ENCODE results near the gene RASD2. TPM values are rescaled to one million over a fixed set of nuclear protein-coding genes. Genes with fewer than 3 reads are reported as not detected.
A peak's percentile ranks its signal among the peaks of the same experiment; 100 is the strongest.

RASD2 gene
- total RNA-seq, 4 donors from 2014 or later, result 1.8 to 5.4 (median 1.9) TPM

DNA sequence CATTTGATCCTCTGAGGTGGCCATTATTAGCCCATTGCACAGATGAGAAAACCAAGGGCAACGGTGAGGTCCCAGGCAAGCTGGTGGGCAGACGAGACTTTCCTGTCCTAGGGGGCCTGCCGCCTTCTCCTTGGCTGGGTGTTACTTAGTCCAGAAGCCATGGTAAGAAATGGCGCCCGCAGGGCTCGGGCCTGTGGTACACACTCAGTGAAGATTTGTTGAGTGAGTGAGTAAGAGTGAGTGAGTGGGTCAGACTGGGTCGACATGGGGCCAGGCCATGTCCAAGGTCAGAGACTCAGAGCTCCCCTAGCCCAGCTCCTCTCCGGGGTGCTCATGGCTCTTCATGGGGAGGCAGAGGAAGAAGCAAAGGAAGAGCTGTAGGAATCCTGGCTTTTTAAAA lies 36.0 kb downstream of the RASD2 start:
- ATAC-seq (no peak), DNase-seq (no peak)
- H3K4me3 ChIP-seq, result no peak overlapping the region
- in situ Hi-C loops (cut with MboI; ENCODE audit: low sequenced_read_pairs in 4 of 4) (loop anchor here in 2 of 4 donors (25.0 kb wide), 1 partner anchor 239 kb away; no protein-coding TSS in a partner anchor), intact Hi-C loops (cut with DNase I; ENCODE audit: low total_unique reads) (no loop called here)
- H3K4me1 ChIP-seq, result no peaks in the 10 kb centered on the region
- H3K27ac ChIP-seq, result no peak overlapping the region
- no peaks in the 10 kb centered on the region for H3K27me3 ChIP-seq
- TF ChIP-seq, protein P1, sequence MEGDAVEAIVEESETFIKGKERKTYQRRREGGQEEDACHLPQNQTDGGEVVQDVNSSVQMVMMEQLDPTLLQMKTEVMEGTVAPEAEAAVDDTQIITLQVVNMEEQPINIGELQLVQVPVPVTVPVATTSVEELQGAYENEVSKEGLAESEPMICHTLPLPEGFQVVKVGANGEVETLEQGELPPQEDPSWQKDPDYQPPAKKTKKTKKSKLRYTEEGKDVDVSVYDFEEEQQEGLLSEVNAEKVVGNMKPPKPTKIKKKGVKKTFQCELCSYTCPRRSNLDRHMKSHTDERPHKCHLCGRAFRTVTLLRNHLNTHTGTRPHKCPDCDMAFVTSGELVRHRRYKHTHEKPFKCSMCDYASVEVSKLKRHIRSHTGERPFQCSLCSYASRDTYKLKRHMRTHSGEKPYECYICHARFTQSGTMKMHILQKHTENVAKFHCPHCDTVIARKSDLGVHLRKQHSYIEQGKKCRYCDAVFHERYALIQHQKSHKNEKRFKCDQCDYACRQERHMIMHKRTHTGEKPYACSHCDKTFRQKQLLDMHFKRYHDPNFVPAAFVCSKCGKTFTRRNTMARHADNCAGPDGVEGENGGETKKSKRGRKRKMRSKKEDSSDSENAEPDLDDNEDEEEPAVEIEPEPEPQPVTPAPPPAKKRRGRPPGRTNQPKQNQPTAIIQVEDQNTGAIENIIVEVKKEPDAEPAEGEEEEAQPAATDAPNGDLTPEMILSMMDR (IDR thresholded peaks at IDR 0.05 in 4 of 5, conservative IDR thresholded peaks at IDR 0.05 in 1 of 5), result no peak
- no peak for TF ChIP-seq POLR2A (IDR thresholded peaks at IDR 0.05)
- H3K9me3 ChIP-seq, result no peaks in the 10 kb centered on the region
- H3K36me3 ChIP-seq, result no peaks in the 10 kb centered on the region

DNA sequence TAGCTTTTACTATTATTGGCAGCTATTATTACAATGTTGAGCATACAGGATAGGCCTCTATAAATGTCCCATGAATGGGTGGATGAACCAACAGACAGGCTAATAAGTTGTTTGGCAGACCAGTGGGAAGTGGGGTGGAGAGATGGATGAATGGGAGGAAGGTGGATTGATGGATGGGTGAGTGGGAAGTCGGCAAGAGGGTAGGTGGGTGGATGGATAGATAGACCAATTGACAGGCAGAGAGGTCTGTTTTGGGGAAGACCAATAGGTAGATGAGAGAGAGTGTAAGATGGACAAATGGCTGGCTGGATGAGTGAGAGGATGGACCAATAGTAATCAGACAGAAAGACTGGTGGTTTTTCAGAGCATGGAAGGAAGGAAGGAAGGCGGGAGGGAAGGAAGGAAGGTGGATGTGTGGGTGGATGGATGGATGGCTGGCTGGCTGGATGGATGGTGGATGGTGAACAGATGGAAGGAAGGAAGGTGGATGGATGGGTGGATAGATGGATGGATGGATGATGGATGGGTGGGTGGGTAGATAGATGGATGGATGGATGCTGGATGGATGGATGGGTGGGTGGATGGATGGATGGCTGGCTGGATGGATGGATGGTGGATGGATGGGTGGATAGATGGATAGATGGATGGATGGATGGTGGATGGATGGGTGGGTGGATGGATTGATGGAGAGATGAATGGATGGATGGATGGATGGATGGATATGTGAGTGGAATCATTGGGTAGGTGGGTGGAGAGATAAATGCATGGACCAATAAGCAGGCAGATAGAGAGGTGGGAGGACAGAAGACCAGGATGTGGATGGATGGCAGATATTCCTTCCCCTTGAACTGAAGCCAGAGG lies 37.4 kb downstream of the RASD2 start:
- H3K36me3 ChIP-seq, result no peaks in the 10 kb centered on the region
- H3K9me3 ChIP-seq, result no peaks in the 10 kb centered on the region
- H3K27ac ChIP-seq, result peak overlapping the region in 1 of 4 donors; percentile 59
- no peaks in the 10 kb centered on the region for H3K27me3 ChIP-seq
- no peak for ATAC-seq
- DNase-seq, result no peak
- in situ Hi-C loops (cut with MboI; ENCODE audit: low sequenced_read_pairs in 4 of 4), result loop anchor here in 2 of 4 donors (25.0 kb wide), 1 partner anchor 241 kb away; no protein-coding TSS in a partner anchor
- intact Hi-C loops (cut with DNase I; ENCODE audit: low total_unique reads), result no loop called here
- H3K4me1 ChIP-seq, result peaks cover 0 to 5% of the 10 kb centered on the region in 2 donors
- H3K4me3 ChIP-seq, result no peak overlapping the region
- TF ChIP-seq, protein P1 (IDR thresholded peaks at IDR 0.05 in 4 of 5, conservative IDR thresholded peaks at IDR 0.05 in 1 of 5), result no peak
- TF ChIP-seq POLR2A (IDR thresholded peaks at IDR 0.05), result no peak

DNA sequence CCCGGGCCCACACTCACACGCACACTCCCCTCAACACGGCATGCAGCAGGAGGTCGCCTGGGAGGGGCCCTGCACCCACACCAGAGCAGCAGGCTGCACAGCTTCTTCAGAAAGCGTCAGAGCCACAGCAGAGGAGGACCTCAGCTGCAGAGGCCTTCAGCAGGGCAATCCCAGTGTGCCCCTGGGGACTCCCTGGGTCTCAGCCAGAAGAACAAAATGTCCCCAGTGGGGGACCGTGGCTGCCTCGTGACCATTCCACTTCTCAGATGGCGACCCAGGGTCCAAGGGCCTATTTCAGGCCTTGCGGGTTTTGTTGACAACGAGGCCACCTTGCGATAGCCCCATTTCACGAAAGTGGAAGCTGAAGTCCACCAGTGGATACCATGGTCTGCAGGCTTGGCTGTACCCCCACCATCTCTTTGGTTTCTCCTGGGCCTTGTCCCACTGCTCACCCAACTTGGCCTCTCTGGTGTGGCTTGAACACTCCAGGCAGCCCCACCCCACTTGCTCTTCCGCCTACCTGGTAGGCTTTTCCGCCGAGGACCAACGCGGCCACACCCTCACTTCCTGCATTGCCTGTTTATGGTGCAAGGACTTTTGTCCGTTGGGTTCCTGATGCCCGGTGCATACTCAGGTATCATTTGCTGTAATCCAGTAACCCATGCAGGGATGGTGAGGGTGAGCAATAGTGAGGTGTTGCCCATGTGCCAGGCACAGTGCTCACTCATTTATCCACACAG lies 38.4 kb downstream of the RASD2 start:
- TF ChIP-seq POLR2A (IDR thresholded peaks at IDR 0.05), result no peak
- TF ChIP-seq, protein P1 (IDR thresholded peaks at IDR 0.05 in 4 of 5, conservative IDR thresholded peaks at IDR 0.05 in 1 of 5), result no peak
- in situ Hi-C loops (cut with MboI; ENCODE audit: low sequenced_read_pairs in 4 of 4) (loop anchor here in 2 of 4 donors (25.0 kb wide), 1 partner anchor 242 kb away; no protein-coding TSS in a partner anchor), intact Hi-C loops (cut with DNase I; ENCODE audit: low total_unique reads) (no loop called here)
- H3K27me3 ChIP-seq, result no peaks in the 10 kb centered on the region
- no peak overlapping the region for H3K4me3 ChIP-seq
- peak overlapping the region in 3 of 4 donors; percentile 37 to 59 (median 39) for H3K27ac ChIP-seq
- H3K4me1 ChIP-seq, result peaks cover 0 to 10% of the 10 kb centered on the region in 2 donors
- no peaks in the 10 kb centered on the region for H3K9me3 ChIP-seq
- H3K36me3 ChIP-seq, result no peaks in the 10 kb centered on the region
- ATAC-seq (no peak), DNase-seq (no peak)

DNA sequence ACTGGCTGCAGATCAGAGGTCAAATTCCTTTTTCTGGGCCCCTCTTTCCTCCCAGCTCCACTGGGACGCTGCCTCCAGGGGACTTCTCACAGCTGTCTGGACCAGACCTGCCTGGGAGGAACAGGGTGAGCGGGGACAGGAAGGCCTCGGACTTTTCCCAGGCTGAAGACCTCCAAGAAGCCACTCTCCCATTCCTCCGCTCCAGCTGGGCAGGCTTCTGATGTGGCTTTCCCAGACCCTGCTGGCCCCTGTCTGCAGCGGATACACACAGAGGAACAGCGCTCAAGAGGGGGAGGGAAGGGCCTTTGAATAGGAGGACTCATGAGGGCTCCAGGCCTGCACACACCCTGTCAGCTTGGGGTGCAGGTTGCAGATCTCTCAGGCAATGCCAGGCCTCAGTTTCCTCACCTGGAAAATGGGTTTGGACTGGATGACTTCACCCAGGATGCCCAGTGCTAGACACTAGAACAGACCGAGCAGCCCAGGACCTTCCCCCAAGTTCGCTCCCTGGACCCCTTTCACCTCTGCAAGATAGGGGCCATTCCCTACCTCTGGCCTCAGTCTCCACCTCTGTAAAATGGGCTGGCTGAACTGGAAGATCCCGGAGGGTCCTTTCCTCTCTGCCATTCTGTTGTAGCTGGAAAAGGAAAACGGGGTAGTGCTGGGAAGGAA lies 39.9 kb downstream of the RASD2 start:
- H3K27ac ChIP-seq, result peak overlapping the region in 3 of 4 donors; percentile 45 to 51 (median 48)
- H3K4me1 ChIP-seq, result peaks cover 0 to 10% of the 10 kb centered on the region in 2 donors
- ATAC-seq, result no peak
- in situ Hi-C loops (cut with MboI; ENCODE audit: low sequenced_read_pairs in 4 of 4) (loop anchor here in 3 of 4 donors (5.0 to 25.0 kb wide), 3 partner anchors 56 to 243 kb away; no protein-coding TSS in a partner anchor), intact Hi-C loops (cut with DNase I; ENCODE audit: low total_unique reads) (no loop called here)
- no peak for DNase-seq
- H3K4me3 ChIP-seq, result no peak overlapping the region
- no peaks in the 10 kb centered on the region for H3K9me3 ChIP-seq
- no peaks in the 10 kb centered on the region for H3K36me3 ChIP-seq
- H3K27me3 ChIP-seq, result no peaks in the 10 kb centered on the region
- no peak for TF ChIP-seq POLR2A (IDR thresholded peaks at IDR 0.05)

Measured in gastrocnemius medialis (tissue), 4 donors.